GM18505 (cell line): ENCODE measurements around the gene PFN3.
A peak's percentile ranks its signal among the peaks of the same experiment; 100 is the strongest.

ENCODE experiments used
- ATAC-seq: cut with Tn5 transposase; IDR thresholded peaks from one replicate; pipeline ENCODE4 v1.9.1; 2021; ENCODE audit not compliant: unreplicated experiment
- POLR2A ChIP-seq: IDR thresholded peaks from 4 replicates; pipeline ENCODE4 v1.6.1; 2011; ENCODE audit warnings: borderline replicate concordance; ENCODE audit not compliant: insufficient read depth, insufficient read length; ENCODE audit errors: extremely low read depth

PFN3 gene

GRCh38 chr5:177355868-177356168 lies 44.6 kb downstream of the PFN3 start:
- ATAC-seq = no peak
- no peak for TF ChIP-seq POLR2A

DNA sequence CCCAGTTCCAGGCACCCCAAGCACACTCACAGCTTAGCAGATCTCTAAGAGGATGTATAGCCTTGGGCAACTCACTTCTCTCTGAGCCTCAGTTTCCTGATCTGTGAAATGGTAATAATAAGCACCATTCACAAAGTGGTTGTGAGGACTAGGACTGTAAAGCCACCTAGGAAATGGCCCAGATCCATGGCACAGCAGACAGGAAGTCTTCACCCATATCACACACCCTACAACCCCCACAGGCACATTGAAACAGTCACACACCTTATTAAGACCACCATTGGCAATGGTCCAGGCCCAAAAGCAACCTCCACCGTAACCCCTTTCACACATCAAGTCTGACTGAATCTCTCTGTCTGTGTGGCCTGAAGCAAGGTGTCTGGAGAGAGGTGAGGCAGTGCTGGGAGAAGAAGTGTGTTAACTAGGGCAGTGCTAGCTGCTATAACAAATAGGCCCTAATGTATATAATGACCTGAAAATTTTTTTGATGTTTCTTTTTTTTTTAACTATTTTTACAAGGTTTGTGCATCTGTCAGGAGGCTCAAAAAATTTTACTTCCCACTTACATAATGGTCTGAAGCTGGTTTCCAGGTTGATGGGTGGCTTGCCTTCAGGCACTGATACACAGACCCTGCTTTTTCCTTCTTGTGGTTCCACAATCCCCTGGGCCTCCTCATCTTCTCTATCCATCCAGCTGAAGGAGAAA lies 45.1 kb downstream of the PFN3 start:
- no peak for TF ChIP-seq POLR2A
- ATAC-seq = no peak

DNA sequence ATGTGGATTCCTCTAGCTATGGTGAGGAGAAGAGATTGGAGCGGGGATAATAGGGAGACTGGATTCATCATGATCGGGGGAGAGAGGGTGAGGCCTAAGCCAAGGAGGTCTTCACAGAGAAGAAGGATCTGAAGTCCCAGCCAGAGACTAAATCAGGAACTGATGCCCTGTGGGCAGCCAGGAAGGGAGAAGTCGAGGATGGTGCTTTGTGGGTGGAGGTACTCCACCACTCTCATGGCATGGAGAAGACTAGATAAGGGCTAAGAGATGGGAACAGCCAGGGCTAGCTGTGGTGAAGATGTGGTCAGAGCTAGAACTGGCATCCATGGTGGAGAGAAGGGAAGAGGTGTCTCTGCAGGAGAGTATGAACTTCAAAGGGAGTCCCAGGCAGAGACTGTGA lies 45.8 kb downstream of the PFN3 start:
- no peak for ATAC-seq
- TF ChIP-seq POLR2A = no peak

GRCh38 chr5:177354256-177354655 lies 46.2 kb downstream of the PFN3 start:
- no peak for ATAC-seq
- no peak for TF ChIP-seq POLR2A

DNA sequence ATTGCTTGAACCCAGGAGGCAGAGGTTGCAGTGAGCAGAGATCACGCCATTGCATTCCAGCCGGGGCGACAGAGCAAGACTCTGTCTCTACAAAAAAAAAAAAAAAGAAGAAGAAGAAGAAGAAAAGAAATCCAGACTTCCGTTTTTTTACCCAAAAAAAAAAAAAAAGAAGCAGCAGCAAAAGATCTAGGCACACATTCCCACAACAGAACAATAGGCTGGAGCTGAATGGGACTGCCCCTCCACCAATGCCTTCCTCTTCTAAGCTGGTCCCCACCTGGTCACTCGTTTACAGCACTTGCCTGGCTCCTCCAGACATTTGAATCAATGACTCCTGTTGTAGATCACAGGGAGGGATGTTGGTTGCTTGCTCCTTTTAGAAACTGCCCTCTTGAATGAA lies 47.4 kb downstream of the PFN3 start:
- TF ChIP-seq POLR2A = no peak
- ATAC-seq = no peak

DNA sequence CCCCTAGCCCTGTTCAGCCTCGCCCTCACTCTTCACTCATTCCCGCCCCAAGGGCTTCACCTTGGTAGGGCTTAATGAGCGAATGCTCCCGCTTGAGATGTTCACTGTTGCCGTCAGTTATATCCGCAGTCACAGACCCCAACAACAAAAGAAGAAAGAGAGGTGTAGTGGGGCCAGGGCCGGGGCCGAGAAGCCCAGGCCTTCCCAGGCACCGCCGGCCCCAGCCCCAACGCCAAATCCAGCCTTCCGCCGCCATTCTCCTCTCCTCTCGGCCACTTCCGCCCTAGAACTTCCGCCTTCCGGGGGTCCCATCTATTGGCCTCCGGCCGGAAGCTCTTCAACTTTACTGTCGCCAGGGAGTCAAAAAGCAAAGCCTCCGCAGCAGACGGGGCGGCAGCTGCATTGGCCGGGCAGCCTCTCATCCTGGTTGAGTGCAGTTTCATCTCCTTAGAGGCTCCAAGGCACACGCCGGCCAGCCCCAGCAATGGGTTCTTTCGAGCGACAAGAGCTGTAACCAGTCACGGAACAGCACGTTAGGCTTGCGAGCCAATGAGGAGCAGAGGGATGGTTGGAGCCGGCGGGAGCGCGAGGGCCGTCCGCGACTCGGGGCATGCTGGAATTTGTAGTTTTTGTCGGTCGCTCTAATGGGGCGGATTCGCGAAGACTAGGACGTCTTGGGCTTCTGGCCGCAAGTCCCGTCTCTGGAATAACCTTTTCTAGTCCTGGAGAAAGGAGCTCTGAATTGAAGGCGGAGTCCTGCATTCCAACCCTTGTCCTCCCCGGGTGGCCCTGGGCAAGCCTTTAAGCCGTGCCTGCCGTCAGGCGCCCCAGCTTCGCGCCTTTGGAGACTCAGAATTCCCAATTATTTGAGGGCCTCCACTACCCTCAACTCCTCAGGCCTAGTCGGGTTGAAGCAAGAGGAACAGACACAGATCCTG lies 48.8 kb downstream of the PFN3 start, which contains the start of gene LMAN2:
LMAN2 (minus strand) TSS at position 277 of the 938 bp plus-strand sequence; CDS start at position 256, 21 bp downstream.
- ATAC-seq = peak; percentile 93
- peak; percentile 91 for TF ChIP-seq POLR2A

GRCh38 chr5:177350776-177351391 lies 49.6 kb downstream of the PFN3 start:
- TF ChIP-seq POLR2A = no peak
- ATAC-seq = peak; percentile 2
